Cardiac fibroblast (primary cell): ENCODE data around the gene FOXI1.

Source experiments
- DNase-seq, 2 donors: peaks; one replicate each; pipeline versions ENCODE4 v3.0.0 to v3.0.0-alpha.2; 2010; ENCODE audit warnings: low read depth in 2 of 2
- H3K4me3 ChIP-seq, 2 donors: replicated peaks in 1 of 2; 1 replicate in 1 of 2; 2 replicates in 1 of 2; pipeline ENCODE4 v1.5.1; 2011; ENCODE audit warnings: low read depth in 2 of 2, low read length in 2 of 2, mild to moderate bottlenecking in 2 of 2, moderate library complexity in 1 of 2
- TF ChIP-seq, protein P1 (sequence below): IDR thresholded peaks from one replicate; pipeline ENCODE4 v1.5.1; 2011; ENCODE audit warnings: low read depth, mild to moderate bottlenecking, low read length, inconsistent platforms

The FOXI1 gene

DNA sequence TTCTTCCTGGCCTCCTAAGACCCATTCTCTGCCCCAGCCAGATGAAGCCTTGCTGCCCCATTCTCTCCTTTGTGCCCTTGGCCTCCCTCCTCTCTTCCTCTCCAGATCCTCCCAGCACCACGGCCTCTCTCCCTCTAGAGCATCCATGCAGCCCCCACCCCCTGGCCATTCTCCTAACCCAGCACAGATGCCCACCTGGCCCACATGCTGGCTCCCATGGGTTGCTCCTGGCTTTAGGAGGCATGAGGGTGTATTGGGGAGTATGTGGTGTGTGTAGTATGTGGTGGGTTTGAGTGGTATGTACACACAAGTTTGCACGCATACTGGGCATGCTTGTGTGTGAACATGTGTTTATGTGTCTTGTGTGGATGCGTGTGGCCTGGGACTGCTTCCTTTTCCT is 47.1 kb downstream of the FOXI1 start:
- DNase-seq: no peak
- H3K4me3 ChIP-seq: no peak overlapping the region
- TF ChIP-seq, protein P1, sequence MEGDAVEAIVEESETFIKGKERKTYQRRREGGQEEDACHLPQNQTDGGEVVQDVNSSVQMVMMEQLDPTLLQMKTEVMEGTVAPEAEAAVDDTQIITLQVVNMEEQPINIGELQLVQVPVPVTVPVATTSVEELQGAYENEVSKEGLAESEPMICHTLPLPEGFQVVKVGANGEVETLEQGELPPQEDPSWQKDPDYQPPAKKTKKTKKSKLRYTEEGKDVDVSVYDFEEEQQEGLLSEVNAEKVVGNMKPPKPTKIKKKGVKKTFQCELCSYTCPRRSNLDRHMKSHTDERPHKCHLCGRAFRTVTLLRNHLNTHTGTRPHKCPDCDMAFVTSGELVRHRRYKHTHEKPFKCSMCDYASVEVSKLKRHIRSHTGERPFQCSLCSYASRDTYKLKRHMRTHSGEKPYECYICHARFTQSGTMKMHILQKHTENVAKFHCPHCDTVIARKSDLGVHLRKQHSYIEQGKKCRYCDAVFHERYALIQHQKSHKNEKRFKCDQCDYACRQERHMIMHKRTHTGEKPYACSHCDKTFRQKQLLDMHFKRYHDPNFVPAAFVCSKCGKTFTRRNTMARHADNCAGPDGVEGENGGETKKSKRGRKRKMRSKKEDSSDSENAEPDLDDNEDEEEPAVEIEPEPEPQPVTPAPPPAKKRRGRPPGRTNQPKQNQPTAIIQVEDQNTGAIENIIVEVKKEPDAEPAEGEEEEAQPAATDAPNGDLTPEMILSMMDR: no peak

DNA sequence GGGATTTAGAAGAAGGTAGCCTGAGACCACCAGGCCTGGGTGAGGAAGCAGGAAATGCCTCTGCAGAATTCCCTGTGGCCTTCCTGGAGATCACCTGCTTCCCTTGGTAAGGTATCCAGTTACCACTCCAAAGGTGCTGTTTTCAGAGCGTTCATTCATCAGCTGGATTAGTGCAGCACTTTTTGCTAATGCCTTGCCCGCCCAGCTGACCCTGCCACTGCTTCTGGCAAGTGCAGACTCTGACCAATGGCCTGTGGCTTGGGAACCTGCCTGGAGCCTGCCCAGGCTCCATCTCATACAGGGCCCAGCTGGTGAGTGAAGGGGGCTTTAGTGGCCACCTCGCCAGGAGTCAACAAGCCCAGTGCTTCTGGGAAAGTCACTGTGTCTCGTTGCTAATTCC is 48.6 kb downstream of the FOXI1 start:
- TF ChIP-seq, protein P1: no peak
- DNase-seq: no peak

DNA sequence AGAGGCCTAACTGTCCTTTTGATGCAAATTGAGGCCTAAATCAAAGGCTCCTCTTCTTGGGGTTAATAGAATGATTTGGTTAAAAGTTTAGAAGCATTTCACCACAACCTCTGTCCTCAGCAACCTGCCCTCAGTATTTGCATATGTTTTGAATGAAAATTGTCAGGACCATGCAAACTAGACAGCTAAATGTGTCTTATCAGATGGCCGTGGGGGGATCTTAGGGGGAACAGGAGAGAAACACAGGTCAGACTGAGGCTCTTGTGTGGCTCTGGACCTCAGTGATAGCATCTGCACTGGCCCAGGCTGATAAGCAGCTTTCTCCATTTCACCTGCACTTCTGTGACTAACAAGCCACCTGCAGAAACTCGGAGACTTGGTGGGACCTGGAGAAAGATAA is 49.0 kb downstream of the FOXI1 start:
- H3K4me3 ChIP-seq: no peak overlapping the region
- no peak for DNase-seq
- TF ChIP-seq, protein P1: no peak

More for the DNA sequence above, 48.6 kb downstream of the FOXI1 start:
- no peak overlapping the region for H3K4me3 ChIP-seq

DNA sequence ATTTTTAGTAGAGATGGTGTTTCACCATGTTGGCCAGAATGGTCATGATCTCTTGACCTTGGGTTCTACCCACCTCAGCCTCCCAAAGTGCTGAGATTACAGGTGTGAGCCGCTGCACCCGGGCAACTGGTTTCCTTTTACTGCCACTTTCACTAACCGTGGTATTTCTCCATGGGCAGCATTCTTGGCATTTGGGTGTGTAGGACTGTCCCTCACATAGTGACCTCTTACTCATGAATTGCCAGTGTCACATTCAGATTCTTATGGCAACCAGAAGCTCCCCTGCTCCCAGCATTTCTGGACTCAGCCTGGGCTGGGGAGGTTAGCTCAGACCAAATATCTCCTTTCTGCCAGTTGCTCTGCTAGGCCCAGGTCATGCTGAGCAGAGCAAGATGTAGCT is 50.1 kb downstream of the FOXI1 start:
- TF ChIP-seq, protein P1: no peak
- no peak overlapping the region for H3K4me3 ChIP-seq
- no peak for DNase-seq

DNA sequence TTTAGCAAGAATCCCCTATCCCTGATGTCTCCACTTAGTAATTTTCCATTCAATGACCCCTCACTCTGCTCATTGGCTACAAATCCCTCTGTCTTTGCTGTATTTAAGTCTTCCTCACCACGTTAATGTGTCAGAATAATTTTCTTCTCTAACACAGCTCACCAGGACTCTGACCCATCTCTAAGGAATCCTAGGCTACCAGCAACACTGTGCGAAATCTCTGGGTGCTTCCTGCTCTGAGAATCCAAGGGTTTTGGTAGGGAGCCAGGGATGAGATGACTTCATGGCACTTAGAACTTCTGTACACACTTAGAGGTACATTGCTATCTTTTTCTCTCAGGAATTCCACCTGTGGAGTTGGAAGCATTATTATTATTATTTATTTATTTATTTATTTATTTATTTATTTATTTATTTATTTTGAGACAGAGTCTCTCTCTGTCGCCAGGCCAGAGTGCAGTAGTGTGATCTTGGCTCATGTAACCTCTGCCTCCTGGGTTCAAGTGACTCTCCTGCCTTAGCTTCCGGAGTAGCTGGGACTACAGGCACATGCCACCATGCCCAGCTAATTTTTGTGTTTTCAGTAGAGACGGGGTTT is 53.5 kb downstream of the FOXI1 start:
- TF ChIP-seq, protein P1: no peak
- peak; percentile 21 to 63 for DNase-seq
- H3K4me3 ChIP-seq: no peak overlapping the region
